ENCODE data around the gene AUTS2. TPM values are rescaled to one million over a fixed set of nuclear protein-coding genes. Genes with fewer than 3 reads are reported as not detected.

The AUTS2 gene
- total and polyA plus RNA-seq, 2 donors: 13.4 to 87.7 TPM

DNA sequence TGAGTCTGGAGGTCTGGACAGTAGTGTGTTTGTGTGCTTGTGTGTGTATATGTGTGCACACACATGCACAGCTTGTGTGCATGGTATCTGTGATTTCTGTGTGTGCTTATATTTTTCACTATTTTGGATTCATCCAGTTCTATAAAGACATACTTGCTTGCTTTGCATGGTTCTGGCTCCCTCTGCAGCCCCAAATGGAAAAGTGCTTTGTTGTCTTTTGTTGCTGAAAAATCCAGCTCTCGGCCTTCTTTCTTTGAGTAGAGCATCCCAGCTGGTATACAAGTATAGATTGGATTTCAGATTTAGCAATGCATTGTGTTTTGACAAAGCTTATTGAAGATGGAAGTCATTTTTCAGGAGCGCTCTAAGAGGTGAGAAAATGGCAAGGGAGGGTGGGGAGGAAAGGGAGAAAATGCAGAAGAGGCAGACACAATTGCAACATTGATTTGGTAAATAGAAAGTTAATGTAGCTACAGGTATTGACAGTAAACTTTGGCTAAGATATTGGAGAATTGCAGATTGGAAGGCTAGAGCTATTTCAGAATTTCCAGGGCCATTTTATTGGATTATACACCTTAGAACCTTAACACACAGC is 333.9 kb downstream of the AUTS2 start:
- DNase-seq (ENCODE audit: extremely low spot score): peak; percentile 28
- Histone ChIP-seq H3K4me1 (ENCODE audit: insufficient read depth) (no peaks in the 10 kb centered on the region), H3K4me3 (ENCODE audit: low read depth, low read length) (no peak overlapping the region), H3K36me3 (ENCODE audit: insufficient read depth) (no peaks in the 10 kb centered on the region), H3K27ac (ENCODE audit: low read depth) (no peak overlapping the region)
- WGBS: 66% methylated on average over 2 of the region's 2 CpGs

GRCh38 chr7:69934144-69934903 is 336.0 kb downstream of the AUTS2 start:
- Histone ChIP-seq H3K4me3 (ENCODE audit: low read depth, low read length) (no peak overlapping the region), H3K27ac (ENCODE audit: low read depth) (no peak overlapping the region), H3K4me1 (ENCODE audit: insufficient read depth) (no peaks in the 10 kb centered on the region), H3K36me3 (ENCODE audit: insufficient read depth) (no peaks in the 10 kb centered on the region)
- WGBS: 86% methylated on average over 5 of the region's 5 CpGs
- DNase-seq (ENCODE audit: extremely low spot score): no peak

DNA sequence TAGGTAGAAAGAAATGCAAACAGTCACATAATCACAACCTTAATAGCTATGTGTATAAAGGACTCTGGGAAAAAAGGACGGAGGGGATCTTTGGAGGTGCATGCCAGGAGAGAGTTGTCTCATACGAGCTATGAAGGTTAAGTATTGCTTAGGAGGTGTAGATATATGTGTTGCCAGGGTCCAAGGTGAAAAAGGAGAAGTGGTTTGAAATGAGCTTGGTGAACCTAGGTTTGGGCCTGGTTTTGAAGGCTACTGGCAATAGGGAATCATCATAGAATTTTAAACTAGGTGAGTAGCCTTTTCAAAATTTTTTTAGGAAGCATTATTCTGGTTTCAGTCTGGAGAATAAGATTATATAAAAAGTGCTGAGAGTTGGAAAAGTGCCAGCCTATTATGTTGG is 336.8 kb downstream of the AUTS2 start:
- Histone ChIP-seq H3K4me1 (ENCODE audit: insufficient read depth) (no peaks in the 10 kb centered on the region), H3K27ac (ENCODE audit: low read depth) (no peak overlapping the region), H3K36me3 (ENCODE audit: insufficient read depth) (no peaks in the 10 kb centered on the region), H3K4me3 (ENCODE audit: low read depth, low read length) (no peak overlapping the region)
- 93% methylated on average over 2 of the region's 2 CpGs for WGBS
- DNase-seq (ENCODE audit: extremely low spot score): no peak

GRCh38 chr7:69937097-69937496 is 338.8 kb downstream of the AUTS2 start:
- no peaks in the 10 kb centered on the region for H3K36me3 ChIP-seq (ENCODE audit: insufficient read depth)
- no peak overlapping the region for H3K27ac ChIP-seq (ENCODE audit: low read depth)
- 68% methylated on average over 4 of the region's 4 CpGs for WGBS
- no peaks in the 10 kb centered on the region for H3K4me1 ChIP-seq (ENCODE audit: insufficient read depth)
- DNase-seq (ENCODE audit: extremely low spot score): no peak
- H3K4me3 ChIP-seq (ENCODE audit: low read depth, low read length): no peak overlapping the region

DNA sequence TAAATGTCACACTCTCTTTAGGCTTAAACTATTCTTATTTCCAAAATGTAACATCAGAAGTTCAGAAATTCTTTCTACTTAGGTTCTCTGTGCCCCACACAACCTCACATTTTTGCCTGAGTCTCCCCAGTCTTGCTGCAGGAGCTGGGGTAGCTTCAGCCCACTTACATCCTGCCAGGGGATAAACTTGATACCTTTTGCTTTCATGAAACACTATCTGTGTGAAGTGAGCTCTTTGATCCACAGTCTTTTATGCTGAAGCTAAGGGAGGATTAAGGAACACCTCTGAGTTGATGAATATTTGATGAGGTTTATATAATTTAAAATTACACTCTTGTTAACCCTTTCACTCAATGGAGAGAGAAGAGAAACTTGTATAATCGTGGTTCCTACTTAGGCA is 341.0 kb downstream of the AUTS2 start:
- H3K36me3 ChIP-seq (ENCODE audit: insufficient read depth): no peaks in the 10 kb centered on the region

DNA sequence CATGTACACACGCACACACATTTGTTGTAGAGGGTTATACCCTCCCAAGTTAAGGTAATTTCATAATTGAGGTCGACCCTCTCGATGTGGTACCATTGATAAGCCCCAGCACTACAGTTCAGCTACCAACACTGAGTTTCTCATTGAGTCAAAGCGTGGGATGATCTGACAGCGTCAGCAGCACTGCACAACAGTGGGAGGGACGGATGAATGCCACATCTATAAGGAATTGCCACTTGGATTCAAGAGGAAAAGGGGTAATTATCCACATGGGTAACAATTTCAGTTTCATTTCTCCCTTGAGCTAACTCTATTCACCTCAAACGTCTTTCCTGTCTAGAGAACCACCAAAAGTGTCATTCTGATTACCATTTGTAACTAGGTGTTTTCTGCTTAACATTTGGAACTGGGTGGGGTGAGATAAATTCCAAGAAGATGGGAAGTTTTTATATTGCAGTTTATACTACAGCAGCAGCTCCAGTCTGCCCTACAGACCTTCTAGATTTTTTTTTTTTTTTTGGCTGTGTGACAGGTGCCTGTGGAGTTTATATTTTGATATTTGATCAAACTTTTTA is 342.9 kb downstream of the AUTS2 start:
- DNase-seq (ENCODE audit: extremely low spot score): no peak
- Histone ChIP-seq H3K4me3 (ENCODE audit: low read depth, low read length) (no peak overlapping the region), H3K27ac (ENCODE audit: low read depth) (no peak overlapping the region), H3K4me1 (ENCODE audit: insufficient read depth) (no peaks in the 10 kb centered on the region), H3K36me3 (ENCODE audit: insufficient read depth) (no peaks in the 10 kb centered on the region)
- WGBS: 90% methylated on average over 7 of the region's 7 CpGs

More for the DNA sequence above, 341.0 kb downstream of the AUTS2 start:
- 93% methylated on average over 1 of the region's 1 CpG for WGBS
- H3K4me3 ChIP-seq (ENCODE audit: low read depth, low read length): no peak overlapping the region
- DNase-seq (ENCODE audit: extremely low spot score): no peak
- no peak overlapping the region for H3K27ac ChIP-seq (ENCODE audit: low read depth)
- no peaks in the 10 kb centered on the region for H3K4me1 ChIP-seq (ENCODE audit: insufficient read depth)

DNA sequence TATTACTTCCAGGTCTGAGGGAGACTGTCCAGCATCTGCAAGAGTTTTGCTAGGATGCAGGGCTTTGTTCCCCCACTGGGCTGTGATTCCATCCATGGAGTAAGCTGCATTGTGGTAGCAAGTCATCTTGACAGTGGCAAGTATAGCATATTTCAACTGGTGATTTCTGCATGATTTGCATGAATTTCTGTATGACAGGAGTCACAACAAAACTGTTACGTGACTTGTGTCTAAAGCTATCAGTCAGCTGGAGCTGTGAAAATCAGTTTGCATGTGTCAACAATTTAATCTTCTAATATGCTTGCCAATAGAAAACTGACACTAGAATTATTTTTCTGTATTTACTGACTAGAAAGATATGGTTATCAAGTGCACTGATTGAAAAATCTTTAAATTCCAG is 344.3 kb downstream of the AUTS2 start:
- WGBS: 95% methylated on average over 1 of the region's 1 CpG
- no peak for DNase-seq (ENCODE audit: extremely low spot score)
- H3K36me3 ChIP-seq (ENCODE audit: insufficient read depth): no peaks in the 10 kb centered on the region

DNA sequence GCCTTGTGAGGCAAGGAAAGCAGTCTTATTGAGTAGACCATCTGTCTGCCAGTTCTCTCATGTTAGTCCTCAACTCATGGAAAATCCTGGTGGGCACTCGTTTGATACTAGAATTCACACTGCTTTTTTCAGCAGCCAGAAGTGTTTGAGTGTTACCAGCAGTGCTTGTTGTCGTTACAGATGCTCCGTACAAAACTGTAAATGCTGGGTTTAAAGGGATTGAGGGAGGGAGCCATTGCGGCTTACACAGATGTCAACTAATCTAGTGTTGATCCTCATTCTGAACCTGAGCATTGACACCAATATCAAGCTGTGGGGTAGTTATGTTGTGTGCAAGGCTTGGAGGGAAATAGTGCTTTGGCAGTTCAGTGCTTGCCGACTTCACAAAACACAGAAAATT is 348.6 kb downstream of the AUTS2 start:
- H3K4me3 ChIP-seq (ENCODE audit: low read depth, low read length): no peak overlapping the region
- 88% methylated on average over 5 of the region's 5 CpGs for WGBS
- no peak for DNase-seq (ENCODE audit: extremely low spot score)
- H3K27ac ChIP-seq (ENCODE audit: low read depth): no peak overlapping the region
- no peaks in the 10 kb centered on the region for H3K4me1 ChIP-seq (ENCODE audit: insufficient read depth)
- no peaks in the 10 kb centered on the region for H3K36me3 ChIP-seq (ENCODE audit: insufficient read depth)

More for the DNA sequence above, 344.3 kb downstream of the AUTS2 start:
- H3K4me3 ChIP-seq (ENCODE audit: low read depth, low read length): no peak overlapping the region
- no peaks in the 10 kb centered on the region for H3K4me1 ChIP-seq (ENCODE audit: insufficient read depth)
- H3K27ac ChIP-seq (ENCODE audit: low read depth): no peak overlapping the region

GRCh38 chr7:69947998-69948397 is 349.7 kb downstream of the AUTS2 start:
- no peak overlapping the region for H3K27ac ChIP-seq (ENCODE audit: low read depth)
- 95% methylated on average over 3 of the region's 3 CpGs for WGBS

GRCh38 chr7:69949122-69949521 is 350.8 kb downstream of the AUTS2 start:
- Histone ChIP-seq H3K4me1 (ENCODE audit: insufficient read depth) (no peaks in the 10 kb centered on the region), H3K36me3 (ENCODE audit: insufficient read depth) (no peaks in the 10 kb centered on the region), H3K4me3 (ENCODE audit: low read depth, low read length) (no peak overlapping the region), H3K27ac (ENCODE audit: low read depth) (no peak overlapping the region)
- 81% methylated on average over 2 of the region's 2 CpGs for WGBS
- no peak for DNase-seq (ENCODE audit: extremely low spot score)

More at GRCh38 chr7:69947998-69948397, 349.7 kb downstream of the AUTS2 start:
- Histone ChIP-seq H3K4me1 (ENCODE audit: insufficient read depth) (no peaks in the 10 kb centered on the region), H3K4me3 (ENCODE audit: low read depth, low read length) (no peak overlapping the region), H3K36me3 (ENCODE audit: insufficient read depth) (no peaks in the 10 kb centered on the region)
- DNase-seq (ENCODE audit: extremely low spot score): no peak

DNA sequence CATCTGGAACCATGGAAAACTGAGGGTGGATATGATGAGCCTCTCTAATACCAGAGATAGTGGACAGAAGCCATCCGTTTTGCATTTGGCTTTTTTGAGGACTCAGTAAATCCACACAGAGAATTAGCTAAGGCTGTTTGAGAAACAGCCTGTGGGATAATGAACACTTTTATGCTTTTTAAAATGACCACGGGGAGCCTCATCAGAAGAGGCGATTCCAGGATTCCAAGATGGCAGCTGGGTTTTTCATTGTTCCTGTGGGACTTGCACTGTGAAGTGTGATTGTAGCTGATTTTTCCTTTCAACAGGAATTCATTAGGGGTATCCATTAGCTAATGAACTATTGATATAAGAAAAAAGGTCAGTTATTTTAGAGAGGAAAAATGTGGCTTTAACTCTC is 353.2 kb downstream of the AUTS2 start:
- H3K4me3 ChIP-seq (ENCODE audit: low read depth, low read length): no peak overlapping the region
- no peaks in the 10 kb centered on the region for H3K36me3 ChIP-seq (ENCODE audit: insufficient read depth)
- WGBS: 91% methylated on average over 3 of the region's 3 CpGs
- H3K27ac ChIP-seq (ENCODE audit: low read depth): no peak overlapping the region
- no peaks in the 10 kb centered on the region for H3K4me1 ChIP-seq (ENCODE audit: insufficient read depth)
- DNase-seq (ENCODE audit: extremely low spot score): no peak

- DNase-seq (ENCODE audit: extremely low spot score): no peak
- 48% methylated on average over 6 of the region's 6 CpGs for WGBS
- H3K36me3 ChIP-seq (ENCODE audit: insufficient read depth): no peaks in the 10 kb centered on the region
- H3K4me1 ChIP-seq (ENCODE audit: insufficient read depth): no peaks in the 10 kb centered on the region
- no peak overlapping the region for H3K4me3 ChIP-seq (ENCODE audit: low read depth, low read length)
- no peak overlapping the region for H3K27ac ChIP-seq (ENCODE audit: low read depth)
These were observed 355.1 kb downstream of the AUTS2 start for GRCh38 chr7:69953136-69954067.

DNA sequence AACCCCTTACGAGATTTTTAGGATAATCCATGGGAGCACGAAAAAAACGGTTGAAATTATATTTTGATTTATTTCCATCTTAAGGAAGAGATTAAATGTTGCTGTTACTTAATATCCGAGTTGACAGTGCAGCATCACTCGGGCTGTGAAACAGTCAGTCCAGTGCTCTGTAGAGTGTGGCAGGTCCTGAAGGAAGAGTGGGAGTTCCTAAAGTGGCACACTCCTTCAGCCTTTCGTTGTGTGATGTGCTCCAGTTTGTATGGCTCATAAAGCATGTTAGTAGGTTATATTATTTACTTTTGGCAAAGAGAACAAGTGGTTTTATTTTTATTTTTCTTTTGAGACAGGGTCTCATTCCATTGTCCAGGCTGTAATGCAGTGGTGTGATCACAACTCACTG is 358.3 kb downstream of the AUTS2 start:
- Histone ChIP-seq H3K27ac (ENCODE audit: low read depth) (no peak overlapping the region), H3K4me1 (ENCODE audit: insufficient read depth) (no peaks in the 10 kb centered on the region), H3K36me3 (ENCODE audit: insufficient read depth) (no peaks in the 10 kb centered on the region), H3K4me3 (ENCODE audit: low read depth, low read length) (no peak overlapping the region)
- DNase-seq (ENCODE audit: extremely low spot score): no peak
- WGBS: 91% methylated on average over 6 of the region's 6 CpGs
